Central memory CD8-positive, alpha-beta T cell (primary cell): ENCODE measurements around the gene CDKAL1.
"Not testable (repeated sequence)": the region's sequence is repeated elsewhere in the genome, so short reads cannot be mapped to it uniquely, and the experiment has no call there.

ENCODE experiments used
- ATAC-seq: fragments of 150-1000 bp; cut with Tn5 transposase; replicated peaks from 2 replicates; pipeline ENCODE4 v1.10.0; 2022; ENCODE audit warnings: mild to moderate bottlenecking, moderate FRiP score, moderate number of reproducible peaks; ENCODE audit not compliant: poor library complexity, severe bottlenecking; ENCODE audit errors: extremely low read depth
- DNase-seq, 2 donors: peaks; one replicate each; pipeline ENCODE4 v3.0.0; 2021; ENCODE audit warnings: low spot score in 2 of 2
- H3K27ac Mint-ChIP-seq: one replicate; pipeline ENCODE4 v1.8.0; 2022; ENCODE audit warnings: low read depth, mild to moderate bottlenecking, moderate library complexity, mixed read lengths
- H3K27me3 Mint-ChIP-seq: one replicate; pipeline ENCODE4 v1.8.0; 2022; ENCODE audit warnings: mixed read lengths
- H3K36me3 Mint-ChIP-seq: one replicate; pipeline ENCODE4 v1.8.0; 2022; ENCODE audit warnings: mild to moderate bottlenecking, moderate library complexity, mixed read lengths; ENCODE audit not compliant: insufficient read depth
- H3K4me1 Mint-ChIP-seq: one replicate; pipeline ENCODE4 v1.8.0; 2022; ENCODE audit warnings: mixed read lengths
- H3K4me3 Mint-ChIP-seq: one replicate; pipeline ENCODE4 v1.8.0; 2022; ENCODE audit warnings: mild to moderate bottlenecking, moderate library complexity, mixed read lengths
- H3K9me3 Mint-ChIP-seq: one replicate; pipeline ENCODE4 v1.8.0; 2022; ENCODE audit warnings: mixed read lengths

Gene CDKAL1

GRCh38 chr6:20919677-20920385 lies 385.6 kb downstream of the CDKAL1 start:
- ATAC-seq (no peak), DNase-seq (no peak)
- H3K9me3 Mint-ChIP-seq: peaks cover 4% of the 10 kb centered on the region
- no peaks in the 10 kb centered on the region for H3K27me3 Mint-ChIP-seq
- H3K4me1 Mint-ChIP-seq: no peaks in the 10 kb centered on the region
- H3K36me3 Mint-ChIP-seq: no peaks in the 10 kb centered on the region
- no peak overlapping the region for H3K27ac Mint-ChIP-seq
- no peak overlapping the region for H3K4me3 Mint-ChIP-seq

GRCh38 chr6:20921578-20921977 lies 387.3 kb downstream of the CDKAL1 start:
- Mint-ChIP-seq H3K4me3 (no peak overlapping the region), H3K36me3 (no peaks in the 10 kb centered on the region), H3K9me3 (no peaks in the 10 kb centered on the region), H3K27ac (no peak overlapping the region), H3K4me1 (no peaks in the 10 kb centered on the region), H3K27me3 (no peaks in the 10 kb centered on the region)
- no peak for ATAC-seq
- no peak for DNase-seq

DNA sequence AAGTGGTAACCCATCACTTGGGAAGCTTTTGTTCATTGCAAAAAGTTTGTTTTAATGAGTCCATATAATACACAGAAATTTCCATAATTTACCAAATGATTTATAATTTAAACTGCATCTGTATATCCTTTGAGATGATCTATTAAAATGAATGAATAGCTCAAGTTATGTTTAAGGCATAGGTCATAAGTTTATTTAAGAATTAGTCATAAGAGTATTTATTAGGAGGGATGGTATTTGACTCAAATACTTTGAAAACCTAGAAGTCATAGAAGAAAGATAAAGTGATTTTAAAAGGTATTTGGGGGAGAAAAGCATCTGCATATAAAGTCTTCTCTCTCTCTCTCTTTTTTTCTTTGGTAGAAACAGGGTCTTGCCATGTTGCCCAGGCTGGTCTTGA lies 388.5 kb downstream of the CDKAL1 start:
- ATAC-seq: no peak
- Mint-ChIP-seq H3K4me3 (no peak overlapping the region), H3K27me3 (no peaks in the 10 kb centered on the region), H3K4me1 (no peaks in the 10 kb centered on the region), H3K27ac (no peak overlapping the region), H3K36me3 (no peaks in the 10 kb centered on the region), H3K9me3 (no peaks in the 10 kb centered on the region)
- DNase-seq: no peak

- H3K9me3 Mint-ChIP-seq, H3K4me1 Mint-ChIP-seq, H3K27ac Mint-ChIP-seq, H3K4me3 Mint-ChIP-seq, H3K27me3 Mint-ChIP-seq, H3K36me3 Mint-ChIP-seq, ATAC-seq, DNase-seq: not testable (repeated sequence)
These were observed 389.8 kb downstream of the CDKAL1 start for GRCh38 chr6:20924094-20924493.

DNA sequence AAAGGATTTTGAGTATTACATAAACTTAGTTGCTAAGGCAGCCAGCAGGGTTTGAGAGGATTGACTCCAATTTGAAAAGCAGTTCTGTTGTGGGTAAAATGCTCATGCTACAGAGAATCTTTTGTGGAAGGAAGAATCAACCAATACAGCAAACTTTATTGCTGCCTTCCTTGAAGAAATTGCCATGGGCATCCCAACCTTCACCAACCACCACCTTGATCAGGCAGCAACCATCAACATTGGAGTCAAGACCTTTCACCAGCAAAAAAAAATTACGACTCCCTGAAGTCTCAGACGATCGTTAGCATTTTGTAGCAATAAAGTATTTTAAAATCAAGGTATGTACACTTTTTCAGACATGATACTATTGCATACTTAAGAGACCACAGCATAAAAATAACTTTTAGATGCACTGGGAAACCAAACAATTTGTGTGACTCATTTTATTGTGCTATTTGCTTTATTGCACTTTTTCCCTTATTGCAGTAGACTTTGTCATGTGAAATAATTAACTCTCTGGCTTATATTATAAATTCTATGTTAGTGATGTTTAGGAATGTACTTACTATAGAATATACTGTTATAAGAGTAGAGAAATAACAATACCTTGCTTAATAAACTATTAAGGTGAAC lies 390.8 kb downstream of the CDKAL1 start:
- Mint-ChIP-seq H3K27me3 (no peaks in the 10 kb centered on the region), H3K4me1 (no peaks in the 10 kb centered on the region), H3K9me3 (no peaks in the 10 kb centered on the region), H3K4me3 (no peak overlapping the region), H3K27ac (no peak overlapping the region), H3K36me3 (no peaks in the 10 kb centered on the region)
- DNase-seq (no peak), ATAC-seq (no peak)

- H3K4me1 Mint-ChIP-seq: no peaks in the 10 kb centered on the region
- no peak for ATAC-seq
- no peaks in the 10 kb centered on the region for H3K36me3 Mint-ChIP-seq
- no peak overlapping the region for H3K27ac Mint-ChIP-seq
- no peak for DNase-seq
- no peaks in the 10 kb centered on the region for H3K9me3 Mint-ChIP-seq
- no peaks in the 10 kb centered on the region for H3K27me3 Mint-ChIP-seq
- H3K4me3 Mint-ChIP-seq: no peak overlapping the region
These were observed 393.0 kb downstream of the CDKAL1 start for GRCh38 chr6:20927130-20927860.

DNA sequence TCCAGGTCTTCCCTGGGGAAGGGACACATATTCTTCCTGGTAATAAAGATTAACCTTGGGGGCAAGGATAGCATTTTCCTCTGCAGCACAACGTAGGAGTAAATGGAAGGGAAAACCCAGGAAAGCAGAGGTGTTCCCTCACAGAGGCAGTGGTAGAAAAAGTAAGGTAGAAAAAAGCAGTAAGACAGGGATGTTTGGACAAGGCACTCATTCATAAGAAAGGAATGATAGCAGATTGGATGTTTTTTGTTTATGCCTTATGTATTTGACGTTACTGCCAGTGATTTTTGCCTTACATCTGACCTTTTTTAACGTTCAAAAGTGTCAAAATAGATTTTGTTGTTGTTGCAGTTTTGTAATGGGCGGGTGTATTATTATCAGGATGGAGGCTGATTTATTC lies 395.0 kb downstream of the CDKAL1 start:
- H3K9me3 Mint-ChIP-seq: no peaks in the 10 kb centered on the region
- ATAC-seq: no peak
- H3K4me3 Mint-ChIP-seq: no peak overlapping the region

DNA sequence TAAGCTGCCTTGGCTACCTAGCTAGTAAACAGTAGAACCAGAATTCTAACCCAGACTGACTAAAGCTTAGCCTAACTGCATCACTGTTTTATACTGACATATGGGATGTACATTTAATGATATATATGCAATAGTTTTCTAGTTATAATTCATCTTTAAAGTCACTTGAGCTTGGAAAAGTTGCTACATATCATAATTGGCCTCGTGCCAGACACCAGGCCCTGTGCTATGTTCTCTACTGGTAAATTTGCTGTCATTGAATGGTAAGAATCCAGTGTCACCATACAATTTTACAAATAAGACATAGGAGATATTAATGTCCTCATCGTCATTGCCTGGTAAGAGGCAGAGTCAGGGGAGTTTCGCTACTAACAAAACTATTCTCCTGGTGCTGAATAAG lies 396.8 kb downstream of the CDKAL1 start:
- H3K4me3 Mint-ChIP-seq: no peak overlapping the region
- no peaks in the 10 kb centered on the region for H3K9me3 Mint-ChIP-seq
- no peak for ATAC-seq
- no peak overlapping the region for H3K27ac Mint-ChIP-seq
- DNase-seq: no peak
- no peaks in the 10 kb centered on the region for H3K27me3 Mint-ChIP-seq
- H3K36me3 Mint-ChIP-seq: peaks cover 4% of the 10 kb centered on the region
- no peaks in the 10 kb centered on the region for H3K4me1 Mint-ChIP-seq

More for the DNA sequence above, 395.0 kb downstream of the CDKAL1 start:
- no peak for DNase-seq
- Mint-ChIP-seq H3K27ac (no peak overlapping the region), H3K36me3 (peaks cover 2% of the 10 kb centered on the region), H3K27me3 (no peaks in the 10 kb centered on the region), H3K4me1 (no peaks in the 10 kb centered on the region)

- no peak overlapping the region for H3K27ac Mint-ChIP-seq
- no peaks in the 10 kb centered on the region for H3K9me3 Mint-ChIP-seq
- H3K4me1 Mint-ChIP-seq: no peaks in the 10 kb centered on the region
- DNase-seq (no peak), ATAC-seq (no peak)
- H3K27me3 Mint-ChIP-seq: no peaks in the 10 kb centered on the region
- peaks cover 4% of the 10 kb centered on the region for H3K36me3 Mint-ChIP-seq
- no peak overlapping the region for H3K4me3 Mint-ChIP-seq
These were observed 397.5 kb downstream of the CDKAL1 start for GRCh38 chr6:20931772-20932171.

DNA sequence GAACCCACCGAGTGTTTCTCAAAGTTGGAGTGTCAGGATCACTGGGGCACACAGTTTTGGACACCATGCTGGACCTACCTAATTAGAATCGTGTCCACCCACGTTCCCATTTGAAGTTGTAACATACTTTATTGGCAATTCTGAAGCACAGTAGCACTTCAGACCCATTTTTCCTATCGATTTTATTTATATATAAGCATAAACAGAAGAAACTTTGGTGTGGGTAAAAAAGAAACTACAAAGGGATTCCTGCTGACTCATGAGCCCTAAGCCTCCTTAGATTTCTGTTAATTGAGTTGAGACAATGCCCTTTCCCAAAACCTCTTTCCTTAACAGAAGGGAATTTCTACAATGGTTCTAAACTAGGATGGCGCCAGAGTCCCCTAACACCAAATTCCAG lies 398.0 kb downstream of the CDKAL1 start:
- H3K27me3 Mint-ChIP-seq: no peaks in the 10 kb centered on the region
- H3K9me3 Mint-ChIP-seq: no peaks in the 10 kb centered on the region
- ATAC-seq (no peak), DNase-seq (no peak)
- no peak overlapping the region for H3K4me3 Mint-ChIP-seq
- H3K27ac Mint-ChIP-seq: no peak overlapping the region
- H3K36me3 Mint-ChIP-seq: peaks cover 4% of the 10 kb centered on the region
- no peaks in the 10 kb centered on the region for H3K4me1 Mint-ChIP-seq

DNA sequence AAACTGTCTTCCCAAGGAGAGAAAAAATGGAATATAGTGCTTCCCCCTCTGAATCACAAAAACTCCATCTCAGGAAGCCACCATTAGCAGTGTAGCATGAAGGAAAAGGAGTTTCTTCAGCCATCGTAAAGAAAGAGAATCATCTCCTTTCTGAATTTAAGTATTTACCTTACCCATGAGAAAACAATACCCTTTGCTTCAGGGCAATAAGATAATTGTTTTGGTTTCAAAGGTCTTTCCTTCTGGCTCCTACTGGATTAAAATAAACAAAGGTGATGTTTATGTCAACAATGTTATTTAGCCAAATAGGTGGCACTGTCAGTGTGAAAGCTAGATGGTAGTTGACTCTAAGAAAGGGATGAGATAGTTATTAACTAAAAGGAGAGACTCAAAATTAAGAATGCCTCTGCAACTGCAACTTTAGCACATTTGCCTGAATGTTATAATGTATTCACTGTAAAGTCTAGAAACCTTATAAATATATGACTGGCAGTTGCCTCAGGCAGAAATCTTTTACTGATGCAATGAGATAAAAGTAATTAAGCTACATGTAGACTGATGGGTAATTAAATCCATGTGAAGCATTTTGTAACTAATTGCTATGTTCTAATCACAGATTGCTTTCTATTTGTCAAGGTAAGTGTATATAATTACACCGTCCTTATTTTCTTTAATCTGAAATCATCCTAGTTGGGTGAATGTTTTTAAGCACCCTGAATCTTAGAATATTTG lies 399.0 kb downstream of the CDKAL1 start:
- Mint-ChIP-seq H3K36me3 (peaks cover 6% of the 10 kb centered on the region), H3K9me3 (no peaks in the 10 kb centered on the region), H3K4me3 (no peak overlapping the region), H3K4me1 (no peaks in the 10 kb centered on the region), H3K27me3 (no peaks in the 10 kb centered on the region), H3K27ac (no peak overlapping the region)
- no peak for DNase-seq
- ATAC-seq: no peak

- H3K36me3 Mint-ChIP-seq: peaks cover 6% of the 10 kb centered on the region
- no peaks in the 10 kb centered on the region for H3K9me3 Mint-ChIP-seq
- H3K4me3 Mint-ChIP-seq: no peak overlapping the region
- no peak overlapping the region for H3K27ac Mint-ChIP-seq
- ATAC-seq (no peak), DNase-seq (no peak)
- no peaks in the 10 kb centered on the region for H3K27me3 Mint-ChIP-seq
- no peaks in the 10 kb centered on the region for H3K4me1 Mint-ChIP-seq
These were observed 402.7 kb downstream of the CDKAL1 start for GRCh38 chr6:20936949-20937348.
